Head of caudate nucleus (tissue), 42 donors: ENCODE measurements around the gene COPS8.

Experiments used
- DNase-seq, 42 donors: peaks; one replicate each; pipeline versions ENCODE4 v3.0.0 to v3.0.0-alpha.2; 2020 to 2021; ENCODE audit warnings: mixed read lengths in 7 of 42
- intact Hi-C: fragments of 100-400 bp; cut with DNase I; formaldehyde crosslinking; loops from one replicate; pipeline ENCODE4 v1.15.0; 2022

Gene COPS8

GRCh38 chr2:237062585-237062984 is 23.1 kb upstream of the COPS8 start:
- intact Hi-C loops: loop anchor here (5.0 kb wide), 1 partner anchor 710 kb away; no protein-coding TSS in a partner anchor
- DNase-seq: no peak

- DNase-seq: no peak
- intact Hi-C loops: loop anchor here (5.0 kb wide), 1 partner anchor 712 kb away; no protein-coding TSS in a partner anchor
These were observed 21.3 kb upstream of the COPS8 start for GRCh38 chr2:237064203-237065070.

GRCh38 chr2:237065071-237065377 is 20.7 kb upstream of the COPS8 start:
- DNase-seq: no peak
- intact Hi-C loops: no loop called here

DNA sequence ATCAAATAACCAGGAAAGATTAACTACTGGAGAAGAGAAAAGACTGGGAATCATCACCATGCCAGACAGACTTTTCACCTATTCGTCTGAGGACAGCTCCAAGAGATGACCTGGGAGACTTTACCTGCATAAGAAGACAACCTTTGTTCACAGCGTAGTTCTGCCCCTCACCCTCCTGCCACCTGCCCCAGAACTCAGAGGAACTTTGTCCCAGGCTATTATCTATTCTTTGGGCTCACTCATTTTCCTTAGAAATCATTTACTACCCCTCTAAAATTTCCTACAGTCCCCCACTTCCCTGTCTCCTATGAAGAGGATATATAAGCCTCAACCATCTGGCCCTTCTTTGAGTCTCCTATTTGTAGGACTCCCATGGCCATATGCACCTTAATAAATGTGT is 19.3 kb upstream of the COPS8 start:
- intact Hi-C loops: no loop called here
- no peak for DNase-seq

DNA sequence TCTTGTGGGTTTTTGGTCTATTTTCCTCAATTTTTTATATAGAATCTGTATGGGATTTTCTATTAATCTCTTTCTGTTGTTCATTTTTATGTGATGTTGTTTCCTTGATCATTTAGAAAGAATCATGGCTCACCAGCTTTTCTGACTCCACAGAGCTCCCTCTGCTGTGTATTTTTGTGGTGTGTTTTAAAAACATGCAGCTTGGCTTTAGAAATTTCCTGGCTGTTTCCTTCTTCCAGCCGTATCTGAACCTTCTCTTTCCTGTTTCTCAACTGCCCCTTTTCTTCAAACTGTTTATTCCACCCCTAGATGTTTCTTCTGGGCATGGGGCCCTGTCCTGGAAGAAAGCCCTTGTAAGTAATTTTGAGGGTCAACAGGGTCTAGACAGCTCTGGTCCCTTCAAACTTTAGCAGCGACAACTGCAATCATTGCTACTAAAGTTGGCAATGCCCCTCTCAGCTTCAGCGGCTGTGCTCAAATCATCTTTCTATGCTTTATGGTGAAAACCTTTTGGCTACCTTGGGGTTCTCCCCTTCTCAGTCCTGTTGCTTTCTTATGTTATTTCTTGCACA is 17.6 kb upstream of the COPS8 start:
- no peak for DNase-seq
- intact Hi-C loops: no loop called here

- intact Hi-C loops: no loop called here
- peak; percentile 42 to 93 (median 84) for DNase-seq
These were observed 13.4 kb upstream of the COPS8 start for GRCh38 chr2:237072067-237072931.

DNA sequence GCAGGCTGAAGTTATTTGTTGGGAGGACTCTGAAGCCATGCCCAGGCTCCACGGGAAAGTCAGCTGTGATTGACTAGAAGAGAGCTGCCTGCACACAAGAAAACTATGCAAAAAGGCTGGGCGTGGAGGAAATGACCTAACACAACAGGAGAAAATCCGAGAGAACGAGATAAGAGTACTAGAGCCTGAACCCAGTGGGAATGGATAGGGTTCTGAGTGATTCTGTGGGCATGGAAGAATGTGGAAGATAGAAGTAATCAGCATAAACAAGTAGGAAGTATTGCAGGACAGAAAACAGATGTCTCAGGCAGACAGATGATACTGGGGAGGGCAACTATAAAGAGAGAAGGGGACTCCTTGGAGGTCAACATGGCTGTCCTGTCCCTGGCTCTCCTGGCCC is 12.1 kb upstream of the COPS8 start:
- DNase-seq: no peak
- intact Hi-C loops: no loop called here

DNA sequence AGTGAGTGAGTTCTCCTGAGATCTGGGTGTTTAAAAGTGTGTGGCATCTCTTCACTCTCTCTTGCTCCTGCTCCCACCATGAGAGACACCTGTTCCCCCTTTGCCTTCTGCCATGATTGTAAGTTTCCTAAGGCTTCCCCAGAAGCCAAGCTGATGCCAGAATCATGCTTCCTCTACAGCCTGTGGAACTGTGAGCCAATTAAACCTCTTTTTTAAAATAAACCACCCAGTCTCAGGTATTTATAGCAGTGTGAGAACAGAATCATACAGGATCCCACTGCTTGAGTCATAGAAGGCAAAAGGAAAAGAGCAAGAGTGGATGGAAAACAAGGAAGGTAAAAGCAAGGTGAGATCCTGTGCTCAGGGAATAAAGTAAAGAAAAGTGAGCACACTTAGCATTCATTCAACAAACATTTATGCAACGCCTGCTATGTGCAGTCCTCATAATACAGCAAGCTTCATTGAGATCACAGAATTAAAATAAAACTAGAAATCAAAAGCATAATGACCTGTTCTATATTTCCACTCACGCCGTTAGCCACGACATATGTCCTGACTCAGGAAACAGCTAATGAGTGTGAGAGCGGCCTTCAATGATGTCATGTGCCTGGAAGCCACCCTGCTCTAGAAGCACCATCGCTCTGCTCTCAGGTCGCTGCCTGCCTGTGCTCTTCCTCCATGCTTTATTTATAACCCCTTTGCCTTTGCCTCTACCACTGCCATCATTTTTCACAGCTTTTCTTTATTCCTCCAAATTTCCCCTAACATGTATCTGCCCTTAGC is 11.3 kb upstream of the COPS8 start:
- intact Hi-C loops: no loop called here

GRCh38 chr2:237075749-237076599 is 9.7 kb upstream of the COPS8 start:
- no peak for DNase-seq
- intact Hi-C loops: no loop called here

More for the DNA sequence above, 11.3 kb upstream of the COPS8 start:
- DNase-seq: peak in 4 of 42 donors; percentile 15 to 52 (median 36)

GRCh38 chr2:237081596-237081995 is 4.1 kb upstream of the COPS8 start:
- intact Hi-C loops: no loop called here
- no peak for DNase-seq

DNA sequence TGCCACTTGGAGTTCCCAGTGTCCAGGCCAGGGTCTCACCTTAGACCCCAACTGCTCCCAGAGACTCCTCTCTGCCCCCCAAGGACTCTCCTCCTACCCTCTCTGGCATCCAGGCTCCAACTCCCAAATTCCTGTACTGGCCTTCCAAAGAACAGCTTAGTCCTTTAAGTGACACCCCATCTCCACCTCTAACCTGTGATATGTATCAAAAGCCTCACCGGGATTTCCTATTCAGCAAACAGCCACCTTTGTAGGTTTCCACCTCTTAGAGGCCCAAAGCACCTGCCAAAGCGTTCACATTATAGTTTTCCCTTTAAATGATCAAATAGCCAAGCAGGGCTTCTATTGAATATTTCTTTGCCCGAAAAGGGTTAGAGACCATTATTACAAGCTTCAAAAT is 2.7 kb upstream of the COPS8 start:
- no peak for DNase-seq
- intact Hi-C loops: no loop called here

GRCh38 chr2:237084444-237084843 is 1.2 kb upstream of the COPS8 start:
- intact Hi-C loops: no loop called here
- DNase-seq: no peak

DNA sequence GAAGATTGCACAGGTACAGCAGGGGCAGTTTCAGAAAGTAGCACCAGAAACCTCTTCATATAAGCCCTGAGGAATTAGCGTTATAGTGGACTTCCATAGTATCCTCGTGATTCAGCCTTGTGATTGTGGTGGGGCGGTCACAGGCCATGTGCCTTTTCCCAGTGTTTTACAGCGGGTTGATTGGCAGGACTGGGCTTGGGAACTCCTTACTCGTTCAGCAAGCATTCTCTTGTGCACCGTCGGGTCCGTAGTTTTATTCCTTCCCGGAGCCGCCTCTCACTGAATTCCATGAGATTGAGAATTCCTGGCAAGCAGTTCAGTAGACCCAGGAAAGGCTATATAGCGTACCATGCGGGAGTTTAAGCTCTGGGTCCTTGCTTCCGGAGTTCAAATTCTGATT is 5.2 kb downstream of the COPS8 start:
- intact Hi-C loops: no loop called here
- no peak for DNase-seq

GRCh38 chr2:237091779-237092436 is 6.2 kb downstream of the COPS8 start:
- intact Hi-C loops: no loop called here
- DNase-seq: no peak

DNA sequence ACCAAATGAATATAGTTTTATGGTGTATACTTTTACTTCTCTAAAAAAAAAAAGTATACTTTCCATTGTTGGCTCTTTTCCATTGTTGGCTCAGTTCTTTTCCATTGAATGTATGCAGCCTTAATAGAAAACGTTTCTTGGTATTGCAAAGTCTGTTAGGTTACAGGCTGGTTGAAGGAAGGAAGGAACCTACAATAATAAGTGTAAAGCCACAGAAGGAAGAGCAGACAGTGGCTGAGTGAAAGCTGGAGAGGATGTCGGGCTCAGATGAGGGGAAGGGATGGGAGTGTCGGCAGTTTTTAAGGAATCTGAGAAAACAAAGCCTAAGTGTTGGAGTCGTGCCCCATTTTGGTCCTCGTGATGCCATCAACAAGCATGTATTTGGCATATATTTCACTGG is 6.8 kb downstream of the COPS8 start:
- intact Hi-C loops: no loop called here
- DNase-seq: no peak

DNA sequence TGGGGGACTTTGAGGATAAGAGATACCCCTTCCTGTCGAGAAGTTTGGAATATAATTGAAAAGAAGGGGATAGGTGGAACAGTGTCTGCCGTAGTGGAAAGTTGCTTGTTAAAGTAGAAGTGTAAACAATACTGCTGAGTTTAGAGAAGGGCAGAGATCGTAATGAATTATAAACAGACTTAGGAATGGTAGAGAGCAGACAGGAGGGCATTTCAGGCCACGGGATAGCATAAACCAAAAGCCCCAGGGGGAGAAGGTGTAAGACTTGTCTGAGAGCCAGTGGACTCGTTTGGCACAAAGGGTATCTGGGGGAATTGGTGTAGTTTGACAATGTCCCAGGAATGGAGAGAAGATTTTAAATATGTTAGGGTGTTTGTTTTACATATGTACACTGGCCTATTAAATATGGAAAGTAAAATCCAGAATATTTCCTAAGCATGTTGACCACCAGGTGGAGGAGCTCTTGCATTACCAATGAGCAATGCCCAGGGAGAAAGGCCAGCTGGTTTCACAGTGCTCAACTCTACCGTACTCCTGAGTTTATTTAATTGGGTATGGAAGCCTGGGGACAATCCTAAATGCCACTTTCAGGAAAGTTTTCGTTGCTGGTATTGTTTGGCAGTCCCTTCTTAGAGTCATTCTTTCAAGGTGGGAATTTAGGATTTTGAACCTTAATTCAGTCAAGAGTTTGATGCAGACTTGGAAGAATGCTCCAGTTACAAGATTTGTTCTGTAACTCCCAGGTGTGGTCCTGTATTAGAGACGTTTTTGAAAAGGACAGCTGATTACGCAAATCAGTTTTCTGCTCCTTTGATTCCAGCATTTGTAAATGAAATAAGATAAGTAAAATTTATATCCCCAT is 7.5 kb downstream of the COPS8 start:
- intact Hi-C loops: no loop called here

DNA sequence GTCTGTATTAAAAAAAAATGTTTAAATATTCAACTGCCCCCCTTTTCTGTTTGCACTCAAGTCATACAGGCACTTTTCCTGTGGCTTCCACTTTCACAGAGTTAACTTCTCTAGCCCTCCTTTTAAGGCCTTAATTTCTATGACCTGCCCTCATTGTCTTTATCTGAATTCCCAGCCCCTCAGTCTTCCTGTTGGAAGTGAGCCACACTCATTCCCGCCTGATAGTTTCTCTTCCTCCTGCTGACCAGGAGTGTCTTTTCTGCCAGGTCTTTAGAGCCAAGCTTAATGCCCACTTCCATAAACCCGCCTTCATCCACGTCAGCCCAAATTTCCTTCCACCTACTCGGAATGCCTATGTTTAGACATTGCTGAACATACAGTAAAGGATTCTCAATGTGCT is 10.5 kb downstream of the COPS8 start:
- DNase-seq: no peak
- intact Hi-C loops: no loop called here

More for the DNA sequence above, 7.5 kb downstream of the COPS8 start:
- DNase-seq: no peak
